ENCODE measurements around the gene DYNC1H1.

Gene DYNC1H1

DNA sequence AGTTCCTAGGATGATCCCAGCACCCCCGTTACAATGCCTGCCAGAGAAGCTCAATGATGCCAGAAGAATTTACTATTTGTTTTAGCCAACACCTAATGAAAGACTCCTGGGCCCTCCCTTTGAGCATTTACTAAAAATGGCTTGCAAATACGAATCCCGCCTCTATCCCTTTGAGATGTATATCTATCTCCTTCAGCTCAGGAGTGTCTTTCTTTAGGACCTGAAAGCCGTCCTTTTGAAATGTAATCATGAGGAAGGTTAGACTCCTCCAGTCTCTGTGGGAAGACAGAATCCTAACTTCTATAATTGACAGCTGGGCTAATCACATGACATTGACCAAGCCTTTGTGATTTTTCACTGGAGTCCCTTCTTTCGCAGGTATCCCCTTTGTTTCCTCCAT, 19.2 kb upstream of the DYNC1H1 start:
- no peak for DNase-seq

DNA sequence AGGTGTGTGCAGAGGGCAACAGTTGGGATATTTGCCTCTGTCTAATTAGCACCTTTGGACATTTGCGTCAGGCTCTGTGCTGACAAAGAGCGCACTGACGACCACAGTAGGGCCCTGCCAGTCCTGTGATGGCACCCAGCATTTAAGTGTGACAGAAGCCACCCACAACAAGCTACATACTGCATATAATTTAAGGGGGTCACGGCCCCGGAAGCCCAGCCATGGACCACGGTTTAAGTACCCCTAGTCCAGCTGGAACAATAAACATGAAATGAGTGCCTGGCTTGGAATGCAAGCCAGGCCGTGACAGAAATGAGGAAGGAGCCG, 16.8 kb upstream of the DYNC1H1 start:
- no peak for DNase-seq

- DNase-seq, result peak; percentile 99
Measured at GRCh38 chr14:101947904-101948665, 16.3 kb upstream of the DYNC1H1 start.

DNA sequence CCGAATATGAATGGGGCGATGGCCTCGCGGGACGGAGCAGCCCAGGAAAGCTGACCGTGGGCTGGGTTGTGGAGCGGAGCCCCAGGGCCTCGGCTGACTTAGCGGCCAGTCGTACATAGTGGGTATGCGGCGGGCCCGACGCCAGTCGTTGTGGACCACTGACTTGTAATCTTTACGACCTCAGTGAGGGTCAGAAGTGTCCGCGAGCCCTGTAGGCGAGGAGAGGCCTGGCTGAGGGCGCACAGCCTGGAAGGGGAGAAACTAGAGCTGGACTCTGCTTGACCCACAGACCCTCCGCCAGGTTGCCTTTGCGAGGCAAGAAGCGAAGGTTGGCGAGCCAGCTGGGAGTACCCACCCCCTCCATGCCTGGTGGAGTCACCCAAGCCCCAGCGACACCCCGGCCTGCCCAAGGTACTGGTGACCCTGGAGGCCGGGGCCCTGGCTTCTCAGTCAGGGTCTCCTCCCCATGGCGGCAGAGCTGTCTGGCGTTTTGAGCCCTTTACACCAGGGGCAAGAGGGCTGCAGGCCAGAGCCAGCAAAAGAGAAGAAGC, 15.6 kb upstream of the DYNC1H1 start:
- DNase-seq, result no peak

- no peak for DNase-seq
Measured at GRCh38 chr14:101950100-101950499, 14.3 kb upstream of the DYNC1H1 start.

DNA sequence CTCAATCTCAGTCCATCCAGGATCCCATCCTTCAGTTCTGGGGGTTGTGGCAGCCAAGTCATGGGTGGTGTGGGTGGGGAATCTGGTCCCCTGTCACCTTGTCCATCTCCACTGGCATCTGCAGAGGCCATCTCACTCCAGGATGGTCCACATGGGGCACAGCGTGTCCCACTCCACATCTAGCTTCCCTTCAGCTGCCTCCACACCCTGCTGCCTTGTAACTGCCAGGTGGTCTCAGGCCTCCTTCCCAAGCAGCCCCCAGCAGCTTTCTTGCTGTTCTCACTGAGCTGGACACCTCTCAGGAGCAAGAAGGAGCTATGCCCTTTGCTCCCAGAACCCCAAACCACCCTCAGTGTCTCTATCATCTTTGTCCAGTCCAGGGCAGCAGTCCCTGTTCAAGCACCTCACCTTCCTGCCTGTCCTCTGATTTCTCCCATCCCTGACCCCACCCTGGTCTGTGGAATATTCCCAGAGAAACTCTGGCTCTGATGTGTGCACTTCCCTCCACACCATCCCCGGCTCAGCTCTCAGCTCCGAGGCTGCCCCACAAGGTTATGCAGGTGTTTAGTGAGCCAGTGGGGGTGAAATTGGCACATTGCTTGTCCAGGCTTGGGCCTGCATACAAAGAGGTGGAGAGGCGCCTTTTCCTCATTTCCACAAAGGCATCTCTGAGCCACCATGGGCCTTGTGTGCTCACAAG, 13.7 kb upstream of the DYNC1H1 start:
- no peak for DNase-seq

DNA sequence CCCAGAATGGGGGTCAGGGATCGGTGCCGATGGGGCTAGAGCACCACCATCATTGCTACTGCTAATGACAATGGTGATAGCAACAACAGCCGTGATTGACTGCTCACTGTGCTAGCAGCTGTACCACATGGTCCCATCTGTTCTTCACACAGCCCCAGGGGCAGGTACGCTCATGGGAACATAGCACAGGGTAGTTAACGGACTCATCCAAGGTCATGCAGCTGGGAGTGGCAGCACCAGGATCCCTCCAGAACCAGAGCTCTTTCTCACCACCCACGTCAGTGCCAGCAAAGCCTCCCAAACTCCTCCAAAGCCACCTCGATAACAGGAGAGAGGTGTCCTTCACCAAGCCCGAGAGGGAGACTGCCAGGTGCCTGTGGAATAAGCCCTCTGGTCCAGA, 11.2 kb upstream of the DYNC1H1 start:
- DNase-seq, result no peak

- no peak for DNase-seq
Measured at GRCh38 chr14:101954501-101954900, 9.9 kb upstream of the DYNC1H1 start.

DNA sequence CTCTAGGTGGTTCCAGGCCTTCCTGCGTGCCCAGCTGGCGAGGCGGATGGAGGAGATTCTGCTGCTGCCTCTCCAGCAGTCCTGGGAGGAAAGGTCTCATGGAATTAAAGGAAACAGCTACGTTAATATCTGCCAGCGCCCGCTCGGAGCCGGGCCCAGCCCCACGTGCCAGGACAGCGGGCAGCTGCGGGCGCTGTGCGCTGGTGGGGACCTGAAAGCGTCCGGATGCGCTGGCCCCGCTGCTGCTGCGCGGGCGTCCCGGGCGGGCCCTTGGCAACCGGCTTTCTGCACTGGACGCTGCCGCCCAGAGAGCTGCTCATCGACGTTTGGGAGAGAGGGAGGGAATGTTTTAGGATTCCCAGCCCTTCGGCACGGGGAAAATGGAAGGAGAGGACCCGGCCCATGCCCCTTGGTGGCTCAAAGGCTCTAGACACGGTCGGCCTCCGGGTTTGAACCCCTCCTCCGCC, 8.6 kb upstream of the DYNC1H1 start:
- no peak for DNase-seq

DNA sequence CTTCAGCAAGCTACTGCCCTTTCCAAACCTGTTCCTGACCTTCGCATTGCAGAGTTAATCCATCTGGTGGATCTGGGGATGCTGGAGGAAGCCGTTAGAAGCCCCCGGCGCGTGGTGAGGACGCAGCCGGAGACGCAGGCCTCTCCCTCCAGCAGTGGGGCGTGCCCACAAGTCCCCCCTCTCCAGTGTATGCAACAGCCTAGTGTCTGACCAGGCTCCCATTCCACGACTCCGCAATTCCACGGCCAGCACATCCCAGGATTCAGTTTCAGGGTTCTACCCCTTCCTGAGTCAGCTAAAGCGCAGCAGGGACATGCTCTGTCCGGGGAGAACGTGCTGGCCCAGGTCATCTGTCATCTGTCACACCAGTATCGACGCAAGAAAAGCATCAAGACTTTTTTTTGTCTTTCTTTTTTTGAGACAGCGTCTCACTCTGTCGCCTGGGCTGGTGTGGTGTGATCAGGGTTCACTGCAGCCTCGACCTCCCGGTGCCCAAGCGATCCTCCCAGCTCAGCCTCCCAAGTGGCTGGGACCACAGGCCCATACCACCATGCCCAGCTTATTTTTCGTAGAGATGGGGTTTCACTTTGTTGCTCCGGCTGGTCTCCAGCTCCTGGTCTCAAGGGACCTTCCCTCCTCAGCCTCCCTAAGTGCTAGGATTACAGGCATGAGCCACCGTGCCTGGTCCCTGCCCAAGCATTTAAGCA, 8.0 kb upstream of the DYNC1H1 start:
- no peak for DNase-seq

- no peak for DNase-seq
Measured at GRCh38 chr14:101957406-101958234, 6.8 kb upstream of the DYNC1H1 start.

- no peak for DNase-seq
Measured at GRCh38 chr14:101958418-101959180, 5.8 kb upstream of the DYNC1H1 start.

GRCh38 chr14:101959277-101959676, 5.1 kb upstream of the DYNC1H1 start:
- DNase-seq, result no peak

DNA sequence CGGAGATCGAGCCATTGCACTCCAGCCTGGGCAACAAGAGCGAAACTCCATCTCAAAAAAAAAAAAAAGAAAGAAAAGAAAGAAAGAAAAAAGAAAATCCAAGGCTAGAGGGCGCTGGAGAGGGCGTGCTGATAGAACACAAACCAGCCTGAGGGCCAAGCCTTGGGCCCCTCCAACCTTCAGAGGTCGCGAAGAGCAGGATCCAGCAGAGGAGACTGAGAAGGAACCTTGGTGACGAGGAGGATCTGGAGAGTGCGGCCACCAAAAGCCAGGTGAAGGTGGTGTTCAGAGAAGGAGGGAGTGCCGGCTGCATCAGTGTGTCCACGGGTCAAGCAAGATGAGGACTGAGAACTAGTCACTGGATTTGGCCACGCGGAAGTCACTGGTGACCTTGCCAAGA, 4.1 kb upstream of the DYNC1H1 start:
- DNase-seq, result peak in 1 of 2 experiments; percentile 48

DNA sequence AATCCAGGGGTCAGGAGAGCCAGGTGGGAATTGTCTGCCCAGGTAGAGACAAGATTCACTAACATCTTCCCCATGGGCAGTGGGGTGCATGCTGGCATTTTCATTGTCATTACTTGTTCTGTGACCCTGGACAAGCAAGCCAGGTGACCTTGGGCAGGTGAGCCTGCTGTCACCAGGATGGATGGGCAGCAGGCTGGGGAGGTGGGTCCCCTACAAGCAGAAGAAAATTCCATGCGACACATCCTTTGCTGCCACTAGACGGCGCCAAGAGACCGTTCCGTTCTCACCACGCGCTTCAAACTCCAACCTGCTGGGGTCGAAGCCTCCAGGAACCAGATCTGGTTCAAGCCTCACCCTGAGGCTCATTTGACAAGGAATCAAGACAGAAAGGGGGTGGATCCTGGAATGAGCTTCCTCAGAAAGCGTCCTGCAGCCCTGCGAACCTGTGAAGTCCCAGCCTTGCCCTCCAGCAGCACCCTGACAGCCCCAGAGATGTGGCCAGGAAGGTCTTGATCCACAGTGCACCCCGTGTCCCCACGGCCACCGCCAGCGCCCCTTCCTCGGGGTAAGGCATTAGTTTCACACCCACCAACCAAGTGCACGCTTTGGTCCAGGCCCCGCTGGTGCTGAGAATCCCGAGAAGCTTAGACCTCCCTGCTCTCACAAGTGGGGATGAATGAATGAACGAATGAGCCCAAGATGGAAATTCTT, 3.2 kb upstream of the DYNC1H1 start:
- DNase-seq, result peak; percentile 42 to 79

DNA sequence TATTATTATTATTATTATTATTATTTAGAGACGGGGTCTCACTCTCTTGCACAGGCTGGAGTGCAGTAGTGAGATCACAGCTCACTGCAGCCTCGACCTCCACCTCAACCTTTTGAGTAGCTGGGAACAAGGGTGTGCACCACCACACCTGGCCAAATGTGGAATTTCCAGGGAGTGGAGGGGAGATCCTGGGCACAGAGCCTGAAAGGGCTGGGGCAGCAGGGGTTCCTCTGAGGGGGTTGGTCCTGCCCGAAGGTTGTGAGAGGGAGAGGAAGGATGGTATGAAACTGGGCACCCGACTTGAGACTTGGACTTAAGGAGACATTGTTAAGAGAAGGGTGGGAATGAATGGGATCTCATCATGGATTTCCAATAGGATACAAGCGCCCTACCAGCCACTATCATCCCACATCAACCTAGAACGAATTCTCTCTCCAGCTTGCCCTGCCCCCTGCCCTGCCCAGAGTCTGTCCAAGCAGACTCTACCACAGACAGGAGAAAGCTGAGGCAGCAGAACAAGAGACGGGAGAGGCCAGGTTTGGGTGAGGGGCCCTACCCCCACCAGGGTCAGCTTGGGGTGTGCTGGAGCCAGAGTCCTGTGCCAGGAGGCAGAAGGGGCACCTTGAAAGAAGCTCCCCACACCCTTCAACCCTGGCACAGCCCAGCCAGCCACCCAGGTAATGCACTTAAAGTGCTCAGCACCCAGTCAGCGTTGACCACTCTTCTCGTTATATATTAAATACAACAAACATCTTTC, 2.4 kb upstream of the DYNC1H1 start:
- DNase-seq, result no peak

DNA sequence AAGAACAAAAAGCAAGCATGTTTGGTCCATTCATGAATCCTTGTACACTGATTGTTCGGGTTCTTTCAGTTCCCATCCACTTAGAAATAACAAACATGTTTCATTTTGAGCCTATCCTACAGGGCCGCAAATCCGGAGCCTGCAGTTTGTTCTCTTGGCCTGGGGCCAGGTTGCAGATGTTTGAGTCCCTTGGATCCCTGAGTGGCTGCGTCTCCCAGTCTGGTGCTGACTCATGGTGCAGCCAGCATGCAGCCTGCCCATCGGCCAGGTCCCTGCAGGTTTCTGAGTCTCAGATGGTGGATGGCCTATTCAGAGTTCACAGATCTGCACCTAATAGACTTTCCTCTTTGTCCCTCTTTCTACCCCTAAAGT, 1.9 kb upstream of the DYNC1H1 start:
- DNase-seq, result no peak

DNA sequence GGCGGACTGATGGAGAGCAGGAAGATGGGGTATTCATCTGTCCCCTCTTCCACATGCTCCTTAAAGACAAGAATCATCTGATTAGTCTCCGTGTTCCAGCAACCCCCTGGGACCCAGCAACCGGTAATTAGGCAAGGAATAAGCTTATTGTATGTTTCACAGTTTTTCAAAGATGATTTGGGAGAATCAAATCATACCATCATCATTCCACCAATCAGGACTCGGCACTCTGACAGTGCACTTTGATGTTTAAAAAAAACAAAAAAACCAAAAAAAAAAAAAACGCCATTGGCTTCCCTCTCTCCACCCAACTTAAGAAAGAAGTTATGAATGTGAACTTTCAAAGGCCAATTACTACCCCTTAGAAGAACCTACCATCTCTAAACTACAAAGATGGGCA, 1.3 kb upstream of the DYNC1H1 start:
- DNase-seq, result no peak

DNA sequence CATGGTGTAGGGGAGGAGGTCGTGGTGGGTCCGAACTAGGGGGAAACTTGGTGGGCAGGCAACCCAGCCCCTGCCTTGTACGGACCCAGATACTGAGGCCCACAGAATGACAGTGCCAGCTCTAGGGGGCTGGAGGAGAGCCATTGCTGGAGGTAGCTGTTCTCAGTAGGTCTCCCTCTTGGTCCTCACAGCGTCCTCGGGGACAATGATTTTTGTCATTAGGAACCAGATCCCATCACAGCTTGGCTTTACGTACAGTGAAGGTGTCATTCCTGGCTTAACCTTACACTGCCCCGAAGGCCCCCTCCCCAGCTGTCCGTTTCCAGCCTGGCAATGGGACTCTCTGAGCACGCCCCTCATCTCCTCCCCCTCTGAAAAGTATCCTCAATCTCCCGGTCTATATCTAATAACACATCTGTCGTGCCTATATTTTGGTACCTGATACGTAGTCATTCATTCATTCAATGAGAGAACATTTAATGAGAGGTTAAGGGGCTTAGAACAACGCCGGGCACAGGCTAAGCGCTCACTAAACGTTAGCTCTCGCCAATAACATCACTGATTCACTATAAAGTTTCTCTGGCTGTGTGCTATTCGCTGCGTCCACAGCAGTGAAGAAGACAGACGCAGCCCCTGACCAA, 597 bp upstream of the DYNC1H1 start:
- DNase-seq, result no peak

DNA sequence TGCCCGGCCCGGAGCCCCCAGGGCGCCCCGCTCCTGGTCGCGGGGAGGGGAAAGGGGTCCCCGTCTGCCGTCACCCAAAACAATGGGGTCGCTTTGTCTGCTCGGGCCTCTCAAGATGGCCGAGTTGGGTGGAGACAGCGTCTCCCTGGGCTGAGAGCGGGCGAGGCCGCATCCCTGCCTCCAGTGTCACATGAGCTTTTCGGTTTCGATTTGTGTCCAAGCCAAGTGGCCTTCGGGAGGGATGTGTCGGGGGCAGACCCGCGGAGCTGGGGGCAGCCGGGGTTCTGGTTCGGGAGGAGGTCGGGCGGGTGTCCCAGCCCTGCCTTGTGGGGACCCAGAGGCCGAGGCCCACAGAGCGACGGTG, 790 bp downstream of the DYNC1H1 start:
- DNase-seq, result peak in 1 of 2 experiments; percentile 58
